ENCODE data around the gene OLFML2B.

The OLFML2B gene

DNA sequence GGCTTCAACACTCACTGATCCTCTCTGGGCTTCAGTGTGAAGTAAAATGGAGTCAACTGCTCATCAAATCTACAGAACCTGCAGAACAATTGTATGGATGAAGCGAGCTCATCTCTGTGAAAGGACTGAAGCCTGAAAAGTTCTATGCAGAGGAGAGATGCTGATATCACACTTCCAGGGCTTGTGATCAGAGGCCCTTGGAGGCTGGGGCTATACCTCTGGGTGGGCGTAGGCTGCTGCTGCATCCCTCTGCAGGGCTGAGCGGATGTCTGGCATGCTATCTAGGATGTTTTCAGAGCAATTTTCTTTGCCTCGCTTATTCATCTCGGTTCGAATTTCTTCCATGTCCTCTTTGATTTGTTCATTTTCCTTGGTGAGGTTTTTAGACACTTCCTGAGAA lies 17.6 kb downstream of the OLFML2B start:
- DNase-seq (ENCODE audit: low read depth in 2 of 2), result no peak

- no peak for DNase-seq (ENCODE audit: low read depth in 2 of 2)
These were observed 19.2 kb downstream of the OLFML2B start for GRCh38 chr1:162004441-162004950.

GRCh38 chr1:162003830-162004215 lies 19.8 kb downstream of the OLFML2B start:
- no peak for DNase-seq (ENCODE audit: low read depth in 2 of 2)

DNA sequence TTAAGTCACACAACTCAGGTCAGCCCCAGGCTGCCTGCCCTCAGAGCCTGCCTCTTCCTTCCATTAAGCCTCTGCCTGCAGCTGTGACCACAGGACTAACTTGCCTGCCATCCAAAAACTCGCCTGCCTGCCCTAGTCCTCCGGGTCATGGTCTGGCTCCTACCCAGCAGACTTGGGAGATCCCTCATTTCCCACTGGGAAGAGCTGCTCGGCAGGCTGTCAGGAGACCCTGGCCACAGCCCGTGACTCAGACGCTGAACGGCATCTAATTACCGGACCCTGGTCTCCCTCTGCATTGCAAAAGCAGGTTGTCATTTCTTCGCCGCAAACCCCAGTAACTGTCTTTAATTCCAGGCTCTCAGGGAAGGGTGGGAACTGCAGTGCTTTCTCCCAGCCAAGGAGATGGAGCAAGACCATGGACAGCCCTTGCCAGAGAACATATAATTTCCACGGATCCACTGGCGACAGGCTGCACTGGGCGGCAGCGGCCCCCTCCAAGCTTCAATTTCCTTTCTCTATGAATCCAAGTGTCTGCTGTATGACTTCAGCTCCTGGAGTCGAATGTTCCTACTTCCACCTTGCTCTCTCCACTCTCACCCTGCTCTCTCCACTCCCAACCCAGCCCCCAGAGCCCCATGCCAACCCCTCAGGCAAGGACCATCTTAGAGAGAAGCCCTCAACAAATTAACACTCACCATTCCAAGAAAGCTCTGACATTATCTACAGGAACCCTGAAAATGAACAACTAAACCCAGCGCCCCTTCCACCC lies 20.4 kb downstream of the OLFML2B start:
- no peak for DNase-seq (ENCODE audit: low read depth in 2 of 2)

- no peak for DNase-seq (ENCODE audit: low read depth in 2 of 2)
These were observed 23.6 kb downstream of the OLFML2B start for GRCh38 chr1:162000053-162000420.

DNA sequence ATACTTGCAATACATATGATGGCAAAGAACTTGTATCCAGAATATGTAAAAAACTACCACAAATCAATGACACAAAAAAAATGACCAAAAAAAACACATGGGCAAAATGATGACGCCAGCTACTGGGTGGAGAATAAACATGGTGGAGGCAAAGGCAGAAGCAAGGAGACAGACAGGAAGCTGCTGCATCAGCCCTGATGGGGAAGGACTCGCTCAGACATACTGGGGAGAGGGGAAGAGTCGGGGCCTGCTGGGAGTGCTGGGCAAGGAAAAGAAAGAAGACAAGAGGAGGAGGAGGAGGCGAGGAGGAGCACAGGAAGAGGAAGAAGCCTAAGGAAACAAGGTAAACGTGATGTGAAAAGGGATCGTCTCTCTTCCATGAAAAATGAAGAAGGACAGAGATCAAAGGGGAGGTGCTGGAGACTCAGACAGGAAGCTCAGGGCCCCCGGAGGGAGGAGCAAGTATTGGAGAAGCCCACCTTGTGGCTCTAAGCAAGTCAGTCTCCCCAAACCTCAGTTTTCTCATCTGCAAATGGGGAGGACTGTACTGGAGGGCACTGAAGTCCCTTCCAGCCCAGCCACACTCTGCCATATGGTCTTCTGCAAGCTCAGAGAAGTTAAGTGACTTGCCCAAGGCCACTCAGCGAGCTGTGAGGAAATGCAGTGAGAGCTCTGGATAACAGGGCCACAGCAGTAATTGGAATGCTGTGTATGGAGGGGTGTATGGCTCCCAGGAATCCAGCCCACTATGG lies 24.2 kb downstream of the OLFML2B start:
- DNase-seq (ENCODE audit: low read depth in 2 of 2), result no peak

DNA sequence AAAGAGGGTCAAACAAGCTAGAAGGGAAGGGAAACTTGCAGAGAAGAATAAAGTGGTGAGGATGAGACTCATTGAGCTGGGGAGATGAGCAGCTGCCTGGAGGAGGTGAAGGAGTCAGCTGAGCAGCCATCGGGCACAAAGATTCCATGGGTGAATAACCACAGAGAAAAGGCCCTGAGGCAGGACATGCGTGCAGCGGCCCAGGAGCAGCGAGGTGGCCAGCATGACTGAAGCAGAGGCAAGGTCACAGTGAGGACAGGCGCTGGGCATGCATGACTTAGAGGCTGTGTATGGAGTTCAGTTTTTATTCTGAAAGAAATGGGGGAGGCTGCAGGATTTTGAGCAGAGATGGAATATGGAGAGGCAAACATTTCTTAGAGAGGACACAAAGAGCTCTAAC lies 24.9 kb downstream of the OLFML2B start:
- DNase-seq (ENCODE audit: low read depth in 2 of 2), result no peak

DNA sequence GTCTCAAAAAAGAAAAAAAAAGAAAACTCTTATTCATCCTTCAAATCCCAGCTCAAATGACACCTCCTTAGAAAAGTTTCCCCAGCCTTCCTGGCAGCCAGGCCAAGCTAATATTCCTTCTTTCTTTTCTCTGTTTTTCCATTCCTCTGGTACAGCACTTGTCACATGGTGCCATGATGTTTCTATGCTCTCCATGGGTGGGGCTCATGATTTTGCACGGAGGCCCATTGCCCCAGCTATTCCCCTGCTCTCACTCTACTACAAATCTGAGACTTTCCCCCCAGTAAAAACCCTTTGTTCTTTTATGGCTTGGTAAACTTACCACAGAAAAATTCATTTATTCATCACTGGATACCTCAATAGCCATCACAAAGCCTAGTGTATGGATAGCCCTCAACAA lies 26.5 kb downstream of the OLFML2B start:
- DNase-seq (ENCODE audit: low read depth in 2 of 2), result no peak

- DNase-seq (ENCODE audit: low read depth in 2 of 2), result no peak
These were observed 29.4 kb downstream of the OLFML2B start for GRCh38 chr1:161994175-161994668.

GRCh38 chr1:161993576-161993975 lies 30.1 kb downstream of the OLFML2B start:
- DNase-seq (ENCODE audit: low read depth in 2 of 2), result no peak

DNA sequence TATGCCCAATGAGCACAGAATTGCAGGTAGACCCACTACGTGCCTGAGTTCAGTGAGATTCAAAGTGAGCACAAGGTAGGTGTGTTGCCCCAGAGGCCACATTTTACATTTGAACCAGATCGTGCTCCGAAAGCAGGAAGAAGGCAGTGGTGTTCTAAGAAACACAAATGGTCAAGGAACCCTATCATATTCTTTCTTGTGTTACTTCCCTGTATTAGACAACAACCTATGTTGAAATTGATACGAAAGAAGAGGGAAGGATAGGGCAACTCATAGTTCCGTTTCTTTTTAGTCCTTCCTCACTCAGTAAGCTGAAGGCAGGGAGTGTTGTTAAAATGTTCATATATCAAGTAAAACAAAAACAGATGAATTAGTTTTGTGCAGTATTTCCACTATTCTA lies 33.9 kb downstream of the OLFML2B start:
- DNase-seq (ENCODE audit: low read depth in 2 of 2), result no peak

GRCh38 chr1:161989108-161989507 lies 34.6 kb downstream of the OLFML2B start:
- DNase-seq (ENCODE audit: low read depth in 2 of 2), result no peak

- DNase-seq (ENCODE audit: low read depth in 2 of 2), result no peak
These were observed 35.3 kb downstream of the OLFML2B start for GRCh38 chr1:161988413-161988812.

DNA sequence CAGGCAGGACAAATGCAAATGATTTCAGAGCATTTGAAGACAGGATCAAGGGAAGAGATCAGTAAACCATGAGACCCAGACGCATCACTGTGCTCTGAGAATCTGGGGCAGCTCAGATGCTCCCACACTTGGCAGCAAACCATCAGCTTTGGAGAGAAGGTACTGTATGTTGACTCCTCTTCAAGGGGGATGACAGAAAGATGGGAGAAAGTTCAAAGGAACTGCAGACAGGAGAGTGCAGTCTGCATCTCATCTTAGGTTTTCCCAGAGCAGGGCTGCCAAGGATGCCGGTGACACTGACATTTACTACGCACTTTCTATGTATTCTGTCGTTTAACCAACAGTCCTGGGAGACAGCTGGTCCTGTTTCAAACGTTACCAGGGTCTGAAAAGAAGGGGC lies 35.8 kb downstream of the OLFML2B start:
- no peak for DNase-seq (ENCODE audit: low read depth in 2 of 2)

DNA sequence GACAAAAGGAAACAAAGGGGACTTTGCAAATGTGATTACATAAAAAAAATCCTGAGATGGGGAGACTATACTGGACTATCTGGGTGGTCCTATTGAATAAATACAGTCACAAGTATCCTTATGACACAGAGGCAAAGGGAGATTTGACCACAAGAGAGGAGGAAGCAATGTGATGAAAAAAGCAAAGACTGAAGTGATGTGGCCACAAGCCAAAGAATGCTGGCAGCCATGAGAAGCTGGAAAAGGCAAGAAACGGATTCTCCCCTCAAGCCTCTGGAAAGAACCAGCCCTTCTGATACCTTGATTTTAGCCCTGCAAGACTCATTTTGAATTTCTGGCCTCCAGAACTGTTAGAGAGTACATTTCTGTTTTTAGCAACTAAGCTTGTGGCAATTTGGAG lies 36.4 kb downstream of the OLFML2B start:
- no peak for DNase-seq (ENCODE audit: low read depth in 2 of 2)

DNA sequence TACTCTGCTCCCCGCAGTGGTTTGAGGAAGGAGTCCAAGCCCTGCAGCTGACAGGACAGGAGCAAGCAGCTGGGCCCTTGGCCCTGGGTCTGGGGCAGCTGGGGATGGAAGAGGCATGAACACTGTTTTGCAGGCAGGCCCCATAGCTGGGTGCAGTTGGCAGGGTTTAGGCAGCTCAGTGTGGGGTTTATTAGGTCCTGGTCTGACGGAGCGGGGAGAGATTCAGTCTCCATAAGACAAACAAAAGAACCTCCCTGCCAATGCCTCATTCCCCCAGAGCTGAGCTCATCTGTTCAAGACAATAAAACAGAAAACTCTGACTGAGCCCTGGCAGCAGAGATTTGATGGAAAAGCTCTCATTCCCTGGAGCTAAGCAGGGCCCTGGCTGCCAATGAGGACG lies 37.3 kb downstream of the OLFML2B start:
- DNase-seq (ENCODE audit: low read depth in 2 of 2), result no peak

- no peak for DNase-seq (ENCODE audit: low read depth in 2 of 2)
These were observed 38.3 kb downstream of the OLFML2B start for GRCh38 chr1:161985301-161985822.

DNA sequence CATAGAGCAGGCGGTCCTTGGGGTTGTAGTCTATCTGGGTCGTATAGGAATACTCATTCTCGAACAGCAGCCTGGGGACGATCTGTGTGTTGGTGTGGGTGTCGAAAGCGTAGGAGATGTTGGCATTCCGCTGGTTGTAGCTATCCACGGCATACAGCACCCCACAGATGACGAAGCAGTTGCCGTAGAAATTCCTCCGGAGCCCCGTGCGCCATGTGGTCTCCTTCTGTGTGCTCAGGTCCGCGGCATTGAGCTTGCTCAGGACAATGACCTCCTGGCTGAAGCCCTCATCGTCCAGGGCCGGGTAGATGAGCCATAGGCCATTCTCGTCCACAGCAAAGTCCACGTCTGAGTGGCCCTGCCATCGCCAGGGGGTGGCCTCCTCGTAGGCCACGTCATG lies 39.9 kb downstream of the OLFML2B start:
- no peak for DNase-seq (ENCODE audit: low read depth in 2 of 2)

- DNase-seq (ENCODE audit: low read depth in 2 of 2), result no peak
These were observed 40.8 kb downstream of the OLFML2B start for GRCh38 chr1:161982917-161983316.

GRCh38 chr1:161982507-161982895 lies 41.2 kb downstream of the OLFML2B start:
- no peak for DNase-seq (ENCODE audit: low read depth in 2 of 2)

DNA sequence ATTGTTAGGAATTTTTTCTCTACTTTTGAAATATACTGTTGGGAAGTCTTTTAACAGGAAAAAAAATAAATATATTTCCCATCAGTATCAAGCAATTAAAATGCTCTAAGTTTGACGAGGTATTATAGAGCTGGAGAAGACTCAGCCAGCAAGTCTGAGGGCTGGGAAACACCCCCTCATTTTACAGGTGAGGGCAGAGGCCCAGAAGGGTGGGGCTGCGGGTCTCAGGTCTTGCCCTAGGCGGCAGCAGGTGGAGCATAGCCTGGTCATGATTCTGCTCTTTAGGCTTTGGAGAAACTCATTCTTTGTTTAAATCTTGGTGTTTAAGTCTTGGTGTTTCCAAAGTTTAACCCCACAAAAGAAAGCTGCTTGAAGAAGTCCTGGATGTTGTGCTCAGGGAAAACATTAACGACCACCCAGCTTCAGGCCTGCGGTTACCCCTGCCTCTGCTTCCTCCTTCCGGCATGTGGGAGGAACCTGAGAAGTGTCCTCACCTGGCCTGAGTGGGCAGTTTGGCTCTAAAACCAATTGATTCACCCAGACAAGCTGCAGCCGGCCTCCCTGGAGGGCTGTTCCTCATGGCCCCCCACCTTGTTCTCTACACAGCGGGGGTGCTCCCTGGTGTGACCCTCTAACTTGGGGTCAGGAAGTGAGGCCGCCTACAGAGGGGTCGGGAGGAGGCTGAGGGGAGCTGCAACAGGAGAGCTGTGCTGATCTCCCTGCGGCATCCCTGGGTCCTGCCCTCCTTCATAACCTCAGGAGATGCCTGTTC lies 41.7 kb downstream of the OLFML2B start:
- DNase-seq (ENCODE audit: low read depth in 2 of 2), result no peak

GRCh38 chr1:161981126-161981525 lies 42.5 kb downstream of the OLFML2B start:
- DNase-seq (ENCODE audit: low read depth in 2 of 2), result no peak

All from stimulated activated CD8-positive, alpha-beta memory T cell treated with anti-CD3 and anti-CD28 coated beads, Interleukin-15, amount 100 ng/mL, for 4 hours (primary cell).